HG03196 (cell line): ENCODE data around the gene PLEKHM1.

Experiments
- ATAC-seq: cut with Tn5 transposase; IDR thresholded peaks from one replicate; pipeline ENCODE4 v1.9.1; 2021; ENCODE audit not compliant: unreplicated experiment

The PLEKHM1 gene

GRCh38 chr17:45428931-45429338 lies 61.6 kb downstream of the PLEKHM1 start:
- no peak for ATAC-seq

- ATAC-seq = peak; percentile 41
These were observed 62.4 kb downstream of the PLEKHM1 start for GRCh38 chr17:45428050-45428617.

GRCh38 chr17:45427181-45427835 lies 63.2 kb downstream of the PLEKHM1 start:
- ATAC-seq = no peak

GRCh38 chr17:45426561-45426960 lies 64.0 kb downstream of the PLEKHM1 start:
- no peak for ATAC-seq

- no peak for ATAC-seq
These were observed 64.5 kb downstream of the PLEKHM1 start for GRCh38 chr17:45425984-45426413.

- no peak for ATAC-seq
These were observed 65.2 kb downstream of the PLEKHM1 start for GRCh38 chr17:45425125-45425983.

- no peak for ATAC-seq
These were observed 65.8 kb downstream of the PLEKHM1 start for GRCh38 chr17:45424769-45425124.

- no peak for ATAC-seq
These were observed 66.6 kb downstream of the PLEKHM1 start for GRCh38 chr17:45423975-45424335.

- ATAC-seq = no peak
These were observed 67.1 kb downstream of the PLEKHM1 start for GRCh38 chr17:45423304-45423974.

- no peak for ATAC-seq
These were observed 75.3 kb downstream of the PLEKHM1 start for GRCh38 chr17:45414990-45415881.

GRCh38 chr17:45413498-45413923 lies 77.0 kb downstream of the PLEKHM1 start:
- no peak for ATAC-seq

- no peak for ATAC-seq
These were observed 79.0 kb downstream of the PLEKHM1 start for GRCh38 chr17:45411348-45412105.

GRCh38 chr17:45410144-45411091 lies 80.1 kb downstream of the PLEKHM1 start:
- peak; percentile 53 for ATAC-seq

- ATAC-seq = peak; percentile 3
These were observed 80.9 kb downstream of the PLEKHM1 start for GRCh38 chr17:45409659-45410076.

GRCh38 chr17:45408611-45409421 lies 81.7 kb downstream of the PLEKHM1 start:
- ATAC-seq = no peak

- ATAC-seq = no peak
These were observed 84.4 kb downstream of the PLEKHM1 start for GRCh38 chr17:45406107-45406506.

- ATAC-seq = no peak
These were observed 85.1 kb downstream of the PLEKHM1 start for GRCh38 chr17:45405250-45406086.
